GM18517 (cell line): Measurements from ENCODE around the gene CHCHD6.

ENCODE experiments used
- ATAC-seq: cut with Tn5 transposase; IDR thresholded peaks from one replicate; pipeline ENCODE4 v1.9.1; 2021; ENCODE audit warnings: mild to moderate bottlenecking, moderate library complexity; ENCODE audit not compliant: unreplicated experiment

CHCHD6 gene

DNA sequence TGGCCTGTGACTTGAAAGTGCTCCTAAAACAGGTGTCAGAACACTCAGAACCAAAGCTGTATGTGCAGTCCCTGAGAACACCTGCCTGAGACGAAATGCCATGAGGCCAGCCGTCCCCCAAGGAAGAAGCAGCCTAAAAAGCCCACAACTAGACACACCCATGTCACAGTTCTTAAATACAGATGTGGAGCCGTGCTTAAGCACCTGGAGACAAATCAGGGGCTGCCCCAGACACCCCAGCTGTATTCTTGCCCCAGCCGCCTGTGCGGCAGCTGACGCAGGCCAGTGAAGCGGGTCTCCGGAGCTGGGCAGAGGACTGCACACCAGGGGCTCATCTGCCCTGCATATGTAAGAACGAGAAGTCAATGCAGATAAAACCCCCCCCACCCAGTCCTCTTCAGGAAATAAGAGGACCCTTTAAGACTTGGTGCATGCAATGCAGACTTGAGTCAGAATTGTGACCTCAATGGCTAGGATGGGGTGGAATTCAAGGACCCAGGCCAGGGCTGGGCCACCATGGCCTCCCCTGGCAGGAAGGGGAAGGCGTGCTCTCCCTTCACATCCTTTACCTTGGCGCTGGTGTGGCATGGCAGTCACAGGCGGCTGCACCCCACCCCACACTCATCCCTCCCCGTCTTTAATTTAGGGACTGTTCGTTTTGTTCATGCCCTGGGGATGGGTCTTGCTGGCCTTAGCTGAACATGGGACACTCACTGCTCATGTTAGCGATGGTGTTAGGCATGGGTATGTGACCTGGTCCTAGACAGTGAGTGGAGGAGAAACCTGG is 251.2 kb downstream of the CHCHD6 start:
- peak; percentile 72 for ATAC-seq

DNA sequence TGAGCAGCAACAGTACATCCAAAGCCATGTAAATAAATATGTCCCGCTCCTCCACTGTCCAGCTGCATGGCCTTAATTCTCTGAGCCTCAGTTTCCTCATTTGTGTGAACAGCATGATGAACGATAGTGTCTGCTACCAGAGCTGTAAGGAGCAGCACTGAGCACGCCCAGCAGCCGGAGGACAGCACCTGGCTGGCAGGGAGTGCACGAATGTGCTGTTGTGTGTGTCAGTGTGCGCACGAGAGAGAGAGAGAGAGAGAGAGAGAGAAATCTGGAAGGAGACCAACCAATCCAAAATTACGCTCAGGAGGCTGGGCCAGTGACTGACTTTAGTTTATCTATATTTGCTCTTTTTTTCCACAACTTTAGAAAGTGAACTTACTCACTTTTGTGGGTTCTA is 252.3 kb downstream of the CHCHD6 start:
- no peak for ATAC-seq

DNA sequence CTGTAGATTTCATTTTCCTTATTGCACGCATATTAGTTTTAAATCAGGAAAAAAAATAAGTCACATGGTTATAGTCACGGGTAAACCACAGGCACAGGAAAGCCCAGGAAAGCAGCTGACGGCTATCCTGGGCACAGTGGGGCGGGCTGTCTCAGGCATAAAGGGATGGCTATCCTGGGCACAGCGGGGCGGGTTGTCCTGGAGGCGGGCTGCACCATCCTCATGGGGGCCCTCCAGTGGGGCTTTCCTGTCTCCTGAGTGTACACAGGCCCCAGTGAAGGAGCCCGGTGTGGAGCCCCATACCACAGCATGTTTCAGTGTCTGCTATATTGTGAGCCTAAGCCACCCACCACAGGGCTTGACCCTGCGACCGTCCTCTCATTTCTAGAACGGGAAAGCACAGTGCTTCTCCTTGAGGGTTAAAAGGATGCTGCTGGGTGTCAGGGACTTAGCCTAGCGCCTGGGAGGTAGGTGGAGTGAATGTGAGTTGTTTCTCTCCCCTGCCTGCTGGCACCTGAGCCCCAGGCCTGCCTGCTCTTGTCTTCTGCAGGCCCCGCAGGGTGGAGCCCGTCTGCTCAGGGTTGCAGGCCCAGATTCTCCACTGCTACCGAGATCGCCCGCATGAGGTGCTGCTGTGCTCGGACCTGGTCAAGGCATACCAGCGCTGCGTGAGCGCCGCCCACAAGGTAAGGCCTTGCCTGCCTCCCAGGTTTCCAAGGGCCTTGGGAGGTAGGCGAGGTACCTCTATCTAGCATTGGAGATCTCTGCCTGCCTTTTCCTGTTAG is 253.0 kb downstream of the CHCHD6 start:
- no peak for ATAC-seq

DNA sequence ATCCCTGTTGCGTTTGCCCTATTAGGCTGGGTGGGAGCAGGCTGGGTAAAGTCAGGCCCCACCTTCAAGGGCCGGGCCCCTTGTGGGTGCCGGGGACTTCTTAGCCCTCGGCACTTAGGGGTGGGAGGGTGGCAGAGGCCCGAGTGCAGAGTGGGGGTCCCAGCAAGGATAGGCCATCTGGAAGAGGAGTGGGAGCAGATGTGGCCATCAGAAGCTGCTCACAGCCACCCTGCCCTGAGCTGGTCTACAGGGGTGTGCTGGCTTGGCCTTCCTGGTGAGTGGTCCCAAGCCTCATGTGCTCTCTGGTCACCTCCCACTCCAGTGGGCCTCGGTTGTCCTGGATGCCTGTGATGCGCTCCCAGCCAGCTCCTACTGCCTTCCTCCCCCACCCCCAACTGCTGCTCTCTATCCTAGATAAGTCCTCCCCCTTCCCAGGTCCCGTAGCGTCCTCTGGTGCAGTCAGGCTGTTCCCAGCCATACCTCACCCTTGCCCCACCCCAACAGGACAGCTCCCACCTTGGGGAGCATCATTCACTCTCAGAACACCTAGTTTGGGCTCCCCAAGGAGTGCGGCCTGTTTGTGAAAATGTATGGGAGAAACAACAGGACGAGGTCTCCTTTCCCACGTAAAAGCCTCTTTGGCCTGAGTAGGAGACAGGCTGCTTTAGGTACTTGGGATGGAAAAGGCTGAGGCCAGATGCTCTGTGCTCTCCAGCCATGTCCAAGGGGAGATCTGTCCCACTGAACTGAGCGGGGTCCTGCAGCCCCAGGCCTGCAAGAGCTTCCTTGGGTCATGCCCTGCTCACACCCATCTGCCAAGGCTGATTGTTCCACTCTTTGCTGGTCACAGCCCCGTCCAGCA is 254.0 kb downstream of the CHCHD6 start:
- ATAC-seq, result no peak

DNA sequence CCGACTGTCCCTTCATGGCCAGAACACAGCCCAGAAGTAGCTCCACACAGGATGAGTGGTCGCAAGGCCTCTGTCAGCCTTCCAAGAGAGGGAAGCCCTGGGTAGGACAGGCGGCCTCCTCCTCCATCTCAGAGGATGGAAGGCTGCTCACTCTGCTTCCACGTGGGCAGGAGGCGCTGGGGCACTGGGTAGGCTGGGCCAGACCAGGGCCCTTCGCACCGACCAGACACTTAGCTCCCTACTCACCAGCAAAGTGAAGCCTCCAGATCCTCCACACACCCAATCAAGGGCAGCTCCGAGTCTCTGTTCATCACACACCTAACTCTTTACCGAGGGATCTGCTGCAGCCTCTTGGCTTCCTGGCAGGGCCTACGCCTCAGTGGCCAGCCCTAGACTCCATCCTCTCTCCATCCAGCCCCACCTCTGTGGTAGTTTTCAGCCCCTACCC is 254.6 kb downstream of the CHCHD6 start:
- no peak for ATAC-seq

DNA sequence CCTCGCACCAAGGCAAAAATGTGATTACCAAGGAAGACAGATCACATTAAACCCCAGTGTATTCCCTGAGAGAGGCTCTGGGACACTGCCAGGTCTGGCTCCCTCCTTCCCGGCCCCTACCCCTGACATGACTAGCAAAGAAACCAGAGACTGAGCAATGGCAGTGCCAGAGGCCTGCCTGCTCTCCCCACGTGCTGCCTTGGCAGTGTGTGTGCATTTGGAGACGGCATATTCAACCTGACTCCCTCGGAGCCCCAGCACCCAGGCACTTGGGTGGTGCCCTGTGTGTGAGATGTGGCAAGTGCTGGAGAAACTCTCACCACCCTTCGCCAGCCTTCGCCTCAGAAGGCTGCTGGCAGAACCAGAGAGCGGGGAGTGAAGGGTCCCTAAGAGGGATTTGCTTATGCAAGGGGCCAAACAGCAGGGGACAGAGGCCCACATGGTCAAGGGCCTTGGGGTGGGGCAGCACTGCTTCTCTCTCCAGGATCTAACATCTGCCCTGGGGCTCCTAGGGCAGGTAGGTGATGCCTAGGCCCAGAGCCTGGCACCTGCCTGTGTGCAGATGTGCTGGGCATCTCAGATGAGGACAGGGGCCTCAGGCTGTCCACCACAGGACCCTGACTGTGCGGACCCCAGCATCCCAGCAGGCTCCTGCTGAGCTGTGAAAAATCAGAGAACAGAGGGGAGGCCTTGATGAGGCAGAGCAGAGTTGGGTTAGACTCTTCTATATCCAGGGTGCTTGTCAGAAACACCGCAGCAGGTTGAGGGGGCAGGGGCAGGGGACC is 255.3 kb downstream of the CHCHD6 start:
- no peak for ATAC-seq

DNA sequence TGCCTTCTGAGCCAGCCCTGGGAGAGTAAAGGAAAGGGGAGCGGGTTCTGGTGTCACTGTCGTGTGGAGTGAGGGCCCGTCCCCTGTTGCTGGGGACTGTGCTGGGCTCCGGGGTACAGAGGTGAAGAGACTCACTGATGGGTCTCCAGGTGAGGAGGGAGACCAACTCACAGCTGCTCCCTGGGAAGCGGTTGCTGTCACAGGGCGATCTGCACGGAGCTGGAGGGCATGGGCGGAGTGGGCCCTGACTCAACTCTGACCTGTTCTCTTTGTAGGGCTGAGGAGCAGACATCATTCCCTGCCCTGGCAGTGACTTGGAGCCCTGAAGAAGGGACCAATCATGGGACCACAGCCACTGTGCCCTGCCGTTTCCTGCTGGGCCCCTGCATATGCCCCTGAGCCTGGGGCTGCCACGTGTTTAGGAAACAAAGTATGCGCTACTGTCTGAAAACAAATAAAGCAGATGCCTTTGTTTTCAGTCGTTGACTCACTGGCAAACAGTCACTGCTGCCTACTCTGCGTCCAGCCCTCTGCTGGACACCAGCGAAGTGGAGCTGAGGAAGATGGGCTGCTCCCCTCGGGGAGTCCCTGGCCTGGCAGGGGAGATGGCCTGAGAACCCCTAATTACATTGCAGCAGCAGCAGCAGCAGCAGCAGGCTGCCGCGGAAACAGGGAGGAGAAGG is 256.0 kb downstream of the CHCHD6 start:
- no peak for ATAC-seq

DNA sequence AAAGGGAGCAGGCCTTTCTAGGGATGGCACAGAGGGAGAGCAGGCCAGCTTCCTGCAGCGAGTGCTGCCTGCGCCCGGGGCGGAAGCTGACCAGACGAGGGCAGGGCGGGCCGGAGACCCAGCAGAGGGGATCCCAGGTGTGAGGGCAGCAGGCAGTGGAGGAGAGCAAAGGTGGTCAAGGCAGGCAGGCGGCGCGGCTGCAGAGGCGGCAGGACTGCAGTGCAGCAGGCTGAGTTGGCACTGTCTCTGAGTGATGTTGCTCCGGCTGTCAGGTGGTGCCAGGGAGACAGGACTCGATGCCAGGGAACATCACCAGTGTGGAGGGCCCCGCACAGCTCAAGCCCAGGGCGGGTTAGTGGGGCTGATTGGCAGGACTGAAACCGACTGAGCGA is 256.6 kb downstream of the CHCHD6 start:
- ATAC-seq, result no peak

DNA sequence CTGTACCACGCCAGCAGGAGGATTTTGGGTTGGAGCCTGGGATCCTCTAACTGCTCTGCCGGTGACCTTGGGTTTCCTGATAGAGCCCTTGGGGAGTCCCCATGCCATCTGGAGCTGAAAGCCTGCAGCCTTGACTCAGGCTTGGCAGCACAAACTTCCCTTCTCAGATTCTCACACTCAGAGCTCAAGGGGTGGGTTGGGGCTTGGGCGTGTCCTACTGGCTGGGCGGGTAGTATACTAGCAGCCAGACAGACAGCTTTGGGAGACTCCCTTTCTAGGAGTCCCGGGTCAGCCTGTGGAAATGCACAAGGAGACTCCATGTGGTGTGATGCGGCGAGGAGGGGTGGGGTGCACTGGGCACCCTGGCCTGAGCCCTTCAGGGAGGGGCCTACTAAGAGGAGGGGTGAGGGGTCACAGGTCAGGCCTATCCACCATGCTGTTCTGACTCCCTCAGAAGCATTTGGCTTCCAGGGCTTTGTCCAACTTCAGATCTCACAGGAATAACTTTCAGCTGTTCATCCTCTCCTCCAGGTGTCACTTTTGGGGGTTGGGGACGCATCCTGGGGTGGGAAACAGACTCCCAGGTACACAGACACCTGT is 257.3 kb downstream of the CHCHD6 start:
- no peak for ATAC-seq

DNA sequence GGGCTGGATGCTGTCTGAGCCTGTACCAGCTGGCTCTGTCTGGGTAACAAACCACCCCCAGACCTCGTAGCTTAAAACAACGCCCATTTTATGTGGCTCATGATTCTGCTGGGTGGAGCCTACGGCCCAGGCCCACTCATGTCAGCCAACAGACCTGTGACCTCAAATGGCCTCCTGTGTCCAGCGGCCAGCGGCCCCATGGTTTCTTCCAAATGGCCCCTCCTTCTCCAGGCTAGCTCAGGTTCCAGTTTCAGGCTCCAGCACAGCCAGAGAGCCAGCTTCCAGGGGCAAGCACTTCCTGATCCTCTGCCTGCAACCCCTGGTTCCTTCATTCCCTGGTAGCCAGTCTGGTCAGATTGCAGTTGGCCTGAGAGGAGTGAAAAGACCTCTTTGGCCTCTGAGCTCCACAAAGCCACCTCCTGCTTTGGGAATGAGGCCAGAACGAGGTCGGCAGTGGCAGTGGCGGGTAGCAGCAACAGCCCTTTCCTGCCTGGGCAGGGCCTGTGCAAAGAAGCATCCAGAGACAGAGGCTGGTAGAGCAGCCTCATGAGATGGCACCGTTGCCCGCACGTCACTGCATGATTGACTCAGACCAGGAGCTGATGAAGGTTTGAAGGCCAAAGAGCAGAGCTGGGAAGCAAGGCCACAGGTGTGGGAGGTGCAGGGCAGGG is 257.9 kb downstream of the CHCHD6 start:
- ATAC-seq, result no peak

DNA sequence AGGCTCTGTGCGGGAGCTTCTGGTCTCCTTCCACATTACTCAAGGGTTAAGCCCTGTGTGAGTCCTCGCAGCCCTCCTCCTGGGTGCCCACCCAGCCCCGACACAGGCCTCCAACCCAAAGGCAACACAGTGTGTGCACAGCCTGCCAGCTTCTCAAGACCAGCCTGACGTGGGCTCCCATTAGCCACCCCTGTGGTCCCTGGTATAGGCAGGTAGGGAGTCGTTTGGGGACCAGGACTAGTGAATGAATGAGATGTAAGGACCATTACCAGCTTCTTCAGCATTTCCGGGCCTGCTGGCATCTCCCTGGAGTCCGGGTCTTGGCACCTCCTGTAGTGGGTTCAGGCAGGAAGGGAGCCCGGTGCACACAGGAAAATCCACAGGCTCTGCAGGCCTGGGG is 258.7 kb downstream of the CHCHD6 start:
- no peak for ATAC-seq

DNA sequence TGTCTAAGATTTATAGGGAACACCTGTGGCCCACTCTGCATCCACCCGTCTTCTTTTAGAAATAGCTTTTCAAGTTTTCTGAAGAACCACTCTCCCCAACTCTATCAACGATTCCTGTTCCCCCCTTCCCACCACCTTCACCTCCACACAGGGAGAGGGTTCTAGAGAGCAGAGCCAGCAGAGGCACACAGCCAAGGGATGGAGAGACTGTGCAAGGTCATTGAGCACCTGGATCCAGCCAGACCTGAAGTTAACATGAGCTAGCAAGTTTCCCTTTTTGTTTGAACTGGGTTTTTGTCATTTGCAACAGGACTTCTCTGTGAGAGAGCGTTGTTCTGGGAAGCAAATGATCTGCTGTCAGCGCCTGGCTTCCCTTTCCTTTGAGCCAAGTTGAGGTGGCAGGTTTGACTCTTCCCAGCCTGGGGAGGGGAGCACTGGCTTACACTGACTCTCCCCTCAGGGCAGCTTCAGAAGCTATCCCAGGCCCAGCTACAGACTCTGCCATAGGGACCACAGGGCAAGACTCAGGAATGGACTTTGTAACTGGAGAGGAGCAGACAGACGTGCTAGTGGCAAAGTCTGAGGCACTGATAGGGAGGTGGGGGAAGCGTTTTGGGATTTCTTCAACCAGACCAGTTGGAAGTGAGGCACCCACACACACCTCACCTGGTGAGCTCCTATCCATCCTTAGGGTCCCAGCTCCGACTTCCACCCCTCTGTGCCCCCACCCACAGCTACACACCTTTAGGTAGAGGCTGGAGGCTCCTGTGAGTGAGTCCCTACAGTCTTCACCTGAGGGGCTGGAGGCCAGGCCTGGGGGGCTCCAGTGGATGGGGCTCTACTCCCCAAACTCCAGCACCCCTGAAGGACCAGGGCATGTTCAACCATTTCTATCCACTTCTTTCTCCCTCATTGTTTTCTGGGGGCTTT is 259.5 kb downstream of the CHCHD6 start:
- ATAC-seq, result no peak

DNA sequence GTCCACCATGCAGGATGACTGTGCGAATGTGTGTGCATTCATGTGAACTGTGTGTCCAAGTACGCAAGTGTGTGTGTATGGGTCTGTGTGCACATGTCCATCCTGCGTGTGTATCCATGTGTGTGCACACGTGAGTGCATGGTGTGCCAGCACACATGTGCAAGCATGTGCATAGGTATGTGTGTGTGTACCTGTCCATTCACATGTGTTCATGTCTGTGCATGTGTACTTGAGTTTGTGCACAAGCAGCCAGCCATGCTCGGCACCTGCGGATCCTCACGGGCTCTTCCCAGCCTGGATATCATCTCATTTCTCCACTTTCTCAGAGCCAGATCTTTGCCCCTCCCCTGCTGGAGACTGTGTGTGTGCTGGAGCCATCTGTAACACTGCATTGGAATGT is 260.2 kb downstream of the CHCHD6 start:
- no peak for ATAC-seq

DNA sequence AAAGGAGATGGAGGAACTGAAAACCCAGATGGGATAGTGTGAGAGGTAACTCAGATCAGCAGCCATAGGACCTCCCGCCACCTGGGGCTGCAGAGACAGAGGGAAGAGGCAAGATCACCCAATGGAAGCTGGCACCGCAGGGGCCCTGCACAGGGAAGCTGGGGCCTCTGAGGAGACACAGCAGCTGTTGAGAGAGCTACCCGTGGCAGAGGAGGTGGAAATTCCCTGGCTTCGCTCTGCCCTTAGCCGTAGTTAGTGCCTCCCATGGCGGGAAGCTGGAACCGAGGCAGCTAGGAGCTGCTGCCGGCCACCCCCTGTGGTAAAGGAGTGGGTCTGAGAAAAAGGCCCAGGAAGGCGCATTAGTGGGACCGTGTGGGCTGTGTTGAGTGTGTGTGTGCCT is 260.9 kb downstream of the CHCHD6 start:
- ATAC-seq, result no peak

DNA sequence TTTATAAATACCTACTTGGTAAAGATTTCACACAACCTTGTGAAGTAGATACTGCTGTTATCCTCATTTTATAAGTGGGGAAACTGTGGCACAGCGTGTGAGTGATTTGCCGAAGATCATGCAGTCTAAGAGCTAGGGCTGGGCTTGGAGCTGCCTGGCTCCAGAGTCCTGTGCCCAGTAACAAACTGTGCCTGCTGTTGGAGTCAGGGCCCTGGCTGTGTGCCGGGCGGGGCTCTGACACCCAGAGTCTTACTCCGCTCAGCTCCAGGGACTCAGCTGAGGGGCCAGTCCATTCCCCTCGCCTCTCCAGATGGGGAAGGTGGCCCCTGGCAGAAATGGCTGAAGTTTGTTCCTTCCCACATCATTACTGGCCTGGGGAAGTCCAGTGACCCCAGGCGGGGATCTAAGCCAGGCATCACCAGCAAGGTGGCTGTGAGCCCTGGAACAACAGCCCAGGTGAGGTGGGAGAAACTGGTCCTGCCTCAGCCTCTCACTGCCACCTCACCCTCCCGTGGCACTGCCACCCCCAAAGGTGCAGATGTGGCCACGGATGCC is 261.6 kb downstream of the CHCHD6 start:
- ATAC-seq, result no peak

DNA sequence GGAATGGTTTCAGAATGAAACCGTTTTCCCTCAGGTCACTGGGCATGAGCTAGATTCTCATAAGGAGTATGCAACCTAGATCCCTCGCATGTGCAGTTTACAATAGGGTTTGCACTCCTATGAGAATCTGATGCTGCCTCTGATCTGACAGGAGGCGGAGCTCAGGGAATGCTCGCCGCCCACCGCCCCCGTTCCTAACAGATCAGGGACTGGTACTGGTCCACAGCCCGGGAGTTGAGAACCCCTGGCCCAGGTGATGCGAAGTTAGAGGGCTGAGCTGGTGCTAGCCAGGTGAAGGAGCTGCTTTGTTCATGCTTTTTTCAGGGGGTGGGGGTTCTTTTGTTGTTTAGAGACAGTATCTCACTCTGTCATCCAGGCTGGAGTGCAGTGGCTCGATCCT is 263.3 kb downstream of the CHCHD6 start:
- no peak for ATAC-seq
